H1 (cell line): ENCODE data around the gene ASTN2. TPM values are rescaled to one million over a fixed set of nuclear protein-coding genes. Genes with fewer than 3 reads are reported as not detected.

Source experiments
- CTCF ChIA-PET: fragments of 300-600 bp; sonication (Branson Sonifier 250); formaldehyde crosslinking; loops from one replicate; lab custom pipeline; 2021; ENCODE audit not compliant: partially characterized antibody; lab: Charles Lee
- POLR2A ChIA-PET: fragments of 300-600 bp; sonication (Branson Sonifier 250); formaldehyde crosslinking; loops from one replicate; lab custom pipeline; 2021; ENCODE audit warnings: inconsistent platforms; ENCODE audit not compliant: partially characterized antibody; lab: Charles Lee
- DNase-seq, 2 experiments: peaks; one replicate each; pipeline versions ENCODE4 v3.0.0 to v3.0.0-alpha.2; 2010 to 2022; ENCODE audit warnings: low spot score in 2 of 2, low read depth in 1 of 2, mixed read lengths in 1 of 2
- FAIRE-seq: peaks from 2 replicates; lab custom pipeline; 2011; peaks lifted over from hg19 to GRCh38; lab: Jason Lieb, UNC
- H2AFZ ChIP-seq: 2 replicates; pipeline ENCODE4 v1.8.1; 2012; ENCODE audit warnings: low read length, inconsistent platforms
- H2AK5ac ChIP-seq: 2 replicates; pipeline ENCODE4 v1.6.1; 2013; ENCODE audit warnings: low read depth, low read length
- H2BK120ac ChIP-seq: replicated peaks from 2 replicates; pipeline ENCODE3; 2013; ENCODE audit warnings: low read depth, low read length, inconsistent platforms
- H2BK12ac ChIP-seq: 2 replicates; pipeline ENCODE4 v1.6.1; 2013; ENCODE audit warnings: low read depth, low read length
- H2BK15ac ChIP-seq: 2 replicates; pipeline ENCODE4 v1.6.1; 2013; ENCODE audit warnings: low read length
- H2BK20ac ChIP-seq: 2 replicates; pipeline ENCODE4 v1.6.1; 2013; ENCODE audit warnings: low read length
- H2BK5ac ChIP-seq: 2 replicates; pipeline ENCODE4 v1.6.1; 2013; ENCODE audit warnings: low read depth, low read length
- H3K14ac ChIP-seq: 2 replicates; pipeline ENCODE4 v1.6.1; 2013; ENCODE audit warnings: inconsistent platforms; ENCODE audit not compliant: insufficient read length
- H3K18ac ChIP-seq: 2 replicates; pipeline ENCODE4 v1.6.1; 2013; ENCODE audit warnings: low read length; ENCODE audit errors: extremely low read depth
- H3K23ac ChIP-seq: 2 replicates; pipeline ENCODE4 v1.6.1; 2013; ENCODE audit warnings: inconsistent platforms; ENCODE audit not compliant: insufficient read length
- H3K23me2 ChIP-seq: 2 replicates; pipeline ENCODE4 v1.6.1; 2013; ENCODE audit warnings: low read depth, low read length
- H3K27ac ChIP-seq: 2 replicates; pipeline ENCODE4 v1.6.1; 2011; ENCODE audit warnings: low read depth, low read length, inconsistent platforms
- H3K27me3 ChIP-seq, 4 experiments: replicated peaks in 1 of 4; 1 replicate in 1 of 4; 2 replicates in 3 of 4; pipeline versions ENCODE4 v1.6.1 to v1.8.1; 2011 to 2013; ENCODE audit warnings: low read length in 3 of 4, mild to moderate bottlenecking in 3 of 4, inconsistent platforms in 2 of 4, mixed read lengths in 2 of 4, moderate library complexity in 1 of 4; ENCODE audit not compliant: control insufficient read depth in 3 of 4, insufficient read depth in 3 of 4; ENCODE audit errors: extremely low read depth in 1 of 4
- H3K36me3 ChIP-seq, 4 experiments: 2 replicates each; pipeline versions ENCODE4 v1.6.1 to v1.8.1; 2011 to 2013; ENCODE audit warnings: mild to moderate bottlenecking in 4 of 4, low read length in 3 of 4, moderate library complexity in 2 of 4, control low read depth in 1 of 4, inconsistent platforms in 1 of 4; ENCODE audit not compliant: insufficient read depth in 4 of 4, control insufficient read depth in 2 of 4
- H3K4ac ChIP-seq: replicated peaks from 2 replicates; pipeline ENCODE3; 2013; ENCODE audit warnings: low read length, low read depth, mixed read lengths, inconsistent platforms; ENCODE audit not compliant: insufficient read length
- H3K4me1 ChIP-seq, 4 experiments: replicated peaks in 1 of 4; 1 replicate in 1 of 4; 2 replicates in 3 of 4; pipeline versions ENCODE4 v1.6.1 to v1.8.1; 2011 to 2013; ENCODE audit warnings: low read length in 3 of 4, inconsistent platforms in 2 of 4, mixed read lengths in 1 of 4; ENCODE audit not compliant: insufficient read depth in 4 of 4, control insufficient read depth in 3 of 4
- H3K4me2 ChIP-seq, 2 experiments: 2 replicates each; pipeline versions ENCODE4 v1.6.1 to v1.8.1; 2011 to 2013; ENCODE audit warnings: low read depth in 2 of 2, low read length in 2 of 2, control low read depth in 1 of 2, inconsistent platforms in 1 of 2, mild to moderate bottlenecking in 1 of 2; ENCODE audit not compliant: insufficient read depth in 1 of 2
- H3K4me3 ChIP-seq, 4 experiments: fragments of 200-600, 300-600 bp in 1 of 4; sonication (generic), shearing (Covaris generic), sonication (Bioruptor Twin) in 1 of 4; 2 replicates each; pipeline versions ENCODE4 v1.5.1 to v1.8.1; 2011 to 2016; ENCODE audit warnings: low read length in 4 of 4, low read depth in 3 of 4, control low read depth in 2 of 4, inconsistent platforms in 2 of 4, mild to moderate bottlenecking in 2 of 4, mixed read lengths in 1 of 4, moderate library complexity in 1 of 4; ENCODE audit not compliant: insufficient read depth in 2 of 4; ENCODE audit errors: extremely low read depth in 1 of 4
- H3K56ac ChIP-seq: replicated peaks from 2 replicates; pipeline ENCODE3; 2013; ENCODE audit warnings: low read depth, mild to moderate bottlenecking, mixed read lengths, low read length, inconsistent platforms; ENCODE audit not compliant: insufficient read length
- H3K79me1 ChIP-seq: 2 replicates; pipeline ENCODE4 v1.6.1; 2013; ENCODE audit warnings: low read depth, low read length, control low read depth
- H3K79me2 ChIP-seq, 2 experiments: 2 replicates each; pipeline versions ENCODE4 v1.6.1 to v1.8.1; 2012 to 2013; ENCODE audit warnings: low read length in 2 of 2, mild to moderate bottlenecking in 2 of 2, inconsistent platforms in 1 of 2; ENCODE audit not compliant: insufficient read depth in 2 of 2, control insufficient read depth in 1 of 2
- H3K9ac ChIP-seq, 4 experiments: replicated peaks in 1 of 4; 1 replicate in 1 of 4; 2 replicates in 3 of 4; pipeline versions ENCODE4 v1.6.1 to v1.8.1; 2011 to 2013; ENCODE audit warnings: low read depth in 3 of 4, low read length in 3 of 4, control low read depth in 2 of 4, mild to moderate bottlenecking in 2 of 4, moderate library complexity in 2 of 4, inconsistent platforms in 1 of 4; ENCODE audit errors: extremely low read depth in 1 of 4
- H3K9me3 ChIP-seq, 2 experiments: 2 replicates each; pipeline versions ENCODE4 v1.6.1 to v1.8.1; 2012 to 2013; ENCODE audit warnings: mild to moderate bottlenecking in 2 of 2, moderate library complexity in 2 of 2, control low read depth in 1 of 2, inconsistent platforms in 1 of 2, low read depth in 1 of 2, low read length in 1 of 2, mixed read lengths in 1 of 2; ENCODE audit not compliant: insufficient read depth in 2 of 2
- H4K20me1 ChIP-seq, 2 experiments: replicated peaks in 1 of 2; 2 replicates each; pipeline versions ENCODE3 to v1.8.1; 2011 to 2013; ENCODE audit warnings: inconsistent platforms in 2 of 2, low read length in 2 of 2, mild to moderate bottlenecking in 1 of 2; ENCODE audit not compliant: insufficient read depth in 2 of 2, control insufficient read depth in 1 of 2
- H4K5ac ChIP-seq: 2 replicates; pipeline ENCODE4 v1.6.1; 2013; ENCODE audit warnings: low read length, low read depth, mixed read lengths, inconsistent platforms; ENCODE audit not compliant: insufficient read length
- H4K8ac ChIP-seq: 2 replicates; pipeline ENCODE4 v1.8.0; 2013; ENCODE audit warnings: mild to moderate bottlenecking, moderate library complexity, low read length, inconsistent platforms; ENCODE audit not compliant: insufficient read depth; ENCODE audit errors: extremely low read depth
- H4K91ac ChIP-seq: replicated peaks from 2 replicates; pipeline ENCODE3; 2013; ENCODE audit warnings: low read length, mixed read lengths, inconsistent platforms; ENCODE audit not compliant: insufficient read length
- CBX5 ChIP-seq: fragments of 300-800, 300-1000 bp; sonication (generic); IDR thresholded peaks from 2 replicates; pipeline ENCODE4 v1.7.1; 2016; ENCODE audit warnings: antibody characterized with exemption, low read length, low read depth
- CEBPB ChIP-seq: IDR thresholded peaks from 2 replicates; pipeline ENCODE4 v1.6.1; 2012; ENCODE audit warnings: low read depth, low read length
- JUN ChIP-seq: IDR thresholded peaks from 2 replicates; pipeline ENCODE4 v1.6.1; 2011; ENCODE audit warnings: low read depth, mild to moderate bottlenecking, improper control_type of control experiment, low read length
- JUND ChIP-seq: IDR thresholded peaks from 2 replicates; pipeline ENCODE4 v1.6.1; 2011; ENCODE audit warnings: mild to moderate bottlenecking, improper control_type of control experiment, low read length
- SIRT6 ChIP-seq: IDR thresholded peaks from one replicate; pipeline ENCODE4 v1.7.1; 2012; ENCODE audit warnings: low read length, inconsistent platforms
- SP2 ChIP-seq: IDR thresholded peaks from 2 replicates; pipeline ENCODE4 v1.6.1; 2012; ENCODE audit warnings: mild to moderate bottlenecking, low read length, inconsistent platforms
- SRF ChIP-seq: IDR thresholded peaks from 2 replicates; pipeline ENCODE4 v1.6.1; 2011; ENCODE audit warnings: mild to moderate bottlenecking, low read depth, low read length, moderate library complexity
- TEAD4 ChIP-seq: IDR thresholded peaks from 2 replicates; pipeline ENCODE4 v1.6.1; 2012; ENCODE audit warnings: low read depth, low read length, inconsistent platforms, mixed read lengths
- ZNF274 ChIP-seq: IDR thresholded peaks from 2 replicates; pipeline ENCODE4 v1.7.0; 2012; ENCODE audit warnings: low read length, borderline replicate concordance; ENCODE audit errors: extremely low read depth
- WGBS, 2 experiments: shearing (Covaris generic) in 1 of 2; methylation state at CpG; one replicate each; pipeline versions ENCODE4 v1.1.6 to v1.1.7; 2013 to 2015; ENCODE audit warnings: low lambda C conversion rate in 2 of 2, mixed read lengths in 2 of 2, inconsistent platforms in 1 of 2, low coverage in 1 of 2, missing lambda C conversion rate in 1 of 2; ENCODE audit not compliant: insufficient replicate concordance in 2 of 2, insufficient coverage in 1 of 2, insufficient read length in 1 of 2; ENCODE audit errors: extremely low coverage in 1 of 2, missing lambda C conversion rate in 1 of 2; 5-methylcytosine and 5-hydroxymethylcytosine counted together
- polyA plus RNA-seq, 7 experiments: library from polyadenylated mRNA; depleted of rRNA in 3 of 7; stranded (reverse) in 5 of 7; unstranded in 2 of 7; fragments of >200 nt in 5 of 7; fragments of 200-250 nt in 2 of 7; gene quantifications; 1 replicate in 5 of 7; 2 replicates in 1 of 7; 4 replicates in 1 of 7; pipeline versions ENCODE4 v1.2.1 to v1.2.3, GENCODE V29; 2011 to 2013; ENCODE audit warnings: missing spikeins in 2 of 7, mixed read lengths in 2 of 7
- total RNA-seq: library from RNA; stranded (reverse); fragmentation: NEBNext Ultra II Directional; extraction: Animal tissue kit (Norgen Biotek cat#: 25700); gene quantifications from 2 replicates; pipeline ENCODE4 v1.2.1, GENCODE V29; 2021

ASTN2 gene
- total and polyA plus RNA-seq, 2 of the 8 experiments (the other 6 are each of a cell fraction or from before 2014, with no cell fraction given), result 8.2 to 13.7 TPM

GRCh38 chr9:117282541-117282940, 132.3 kb downstream of the ASTN2 start:
- Histone ChIP-seq H3K23ac (no peak overlapping the region), H3K4me2 (no peak overlapping the region), H4K20me1 (peaks cover 0 to 3% of the 10 kb centered on the region in 2 experiments), H3K56ac (no peak overlapping the region), H3K4ac (no peak overlapping the region), H2BK20ac (no peak overlapping the region), H3K9me3 (no peaks in the 10 kb centered on the region), H2BK15ac (no peak overlapping the region), H2AFZ (no peak overlapping the region), H3K4me3 (no peak overlapping the region), H3K18ac (no peak overlapping the region), H3K9ac (no peak overlapping the region), H3K79me1 (no peaks in the 10 kb centered on the region), H4K8ac (no peak overlapping the region), H2BK12ac (no peak overlapping the region), H3K14ac (no peak overlapping the region), H3K27me3 (no peaks in the 10 kb centered on the region), H3K27ac (no peak overlapping the region), H4K91ac (no peak overlapping the region), H3K23me2 (no peaks in the 10 kb centered on the region), H3K4me1 (peaks cover 0 to 2% (median 0%) of the 10 kb centered on the region in 4 experiments; a peak in 2 of 7 replicates), H2AK5ac (no peak overlapping the region), H2BK5ac (no peak overlapping the region), H3K36me3 (no peaks in the 10 kb centered on the region), H4K5ac (no peak overlapping the region), H2BK120ac (no peak overlapping the region), H3K79me2 (no peaks in the 10 kb centered on the region)
- FAIRE-seq, result no peak
- POLR2A ChIA-PET, result no interaction called here
- DNase-seq, result no peak
- WGBS, 2 experiments, result 51% methylated on average over 2 of the region's 2 CpGs; no CpG with 5 or more reads in 1 of the 2 experiments
- CTCF ChIA-PET, result interaction anchor here (1.2 to 1.7 kb wide), 3 partner anchors 12 to 129 kb away, joined by 3 to 5 read pairs (median 4); no protein-coding TSS in a partner anchor
- TF ChIP-seq CEBPB, result no peak
- no peak for TF ChIP-seq SRF
- no peak for TF ChIP-seq JUN
- TF ChIP-seq SIRT6, result no peak
- TF ChIP-seq JUND, result no peak
- no peak for TF ChIP-seq CBX5
- TF ChIP-seq TEAD4, result no peak
- no peak for TF ChIP-seq ZNF274
- no peak for TF ChIP-seq SP2
